HS-5 (cell line): ENCODE measurements around the gene CTBP1.

Source experiments
- DNase-seq: peaks from one replicate; pipeline ENCODE4 v3.0.0-alpha.2; 2012; ENCODE audit warnings: low read depth

Gene CTBP1

GRCh38 chr4:1249731-1250526 lies 999 bp upstream of the CTBP1 start:
- DNase-seq, result peak; percentile 11

- DNase-seq, result peak; percentile 23
Measured at GRCh38 chr4:1249148-1249730, 309 bp upstream of the CTBP1 start.

- no peak for DNase-seq
Measured at GRCh38 chr4:1247864-1248244, 1.1 kb downstream of the CTBP1 start.

- DNase-seq, result no peak
Measured at GRCh38 chr4:1246901-1247863, 1.7 kb downstream of the CTBP1 start.

GRCh38 chr4:1246111-1246881 lies 2.6 kb downstream of the CTBP1 start:
- no peak for DNase-seq

- DNase-seq, result no peak
Measured at GRCh38 chr4:1245481-1246051, 3.4 kb downstream of the CTBP1 start.

- DNase-seq, result no peak
Measured at GRCh38 chr4:1244978-1245471, 3.9 kb downstream of the CTBP1 start.

GRCh38 chr4:1244081-1244977 lies 4.6 kb downstream of the CTBP1 start:
- DNase-seq, result no peak

GRCh38 chr4:1243451-1244080 lies 5.4 kb downstream of the CTBP1 start:
- no peak for DNase-seq

- DNase-seq, result no peak
Measured at GRCh38 chr4:1242506-1243450, 6.2 kb downstream of the CTBP1 start.

- no peak for DNase-seq
Measured at GRCh38 chr4:1241936-1242505, 6.9 kb downstream of the CTBP1 start.

- DNase-seq, result no peak
Measured at GRCh38 chr4:1241466-1241935, 7.4 kb downstream of the CTBP1 start.

- DNase-seq, result no peak
Measured at GRCh38 chr4:1240721-1241465, 8.0 kb downstream of the CTBP1 start.

- DNase-seq, result no peak
Measured at GRCh38 chr4:1239950-1240307, 9.0 kb downstream of the CTBP1 start.

GRCh38 chr4:1239141-1239949 lies 9.6 kb downstream of the CTBP1 start:
- DNase-seq, result no peak

GRCh38 chr4:1238676-1239000 lies 10.3 kb downstream of the CTBP1 start:
- DNase-seq, result no peak
